IPS-15b (cell line): Measurements from ENCODE around the gene FAM204A.
A peak's percentile ranks its signal among the peaks of the same experiment; 100 is the strongest.

ENCODE experiments used
- H3K27me3 ChIP-seq: one replicate; pipeline ENCODE4 v1.6.1; 2013; ENCODE audit warnings: low read length; ENCODE audit not compliant: control insufficient read depth, insufficient read depth
- H3K36me3 ChIP-seq: one replicate; pipeline ENCODE4 v1.6.1; 2013; ENCODE audit warnings: low read length; ENCODE audit not compliant: control insufficient read depth, insufficient read depth
- H3K4me1 ChIP-seq: one replicate; pipeline ENCODE4 v1.6.1; 2013; ENCODE audit warnings: mild to moderate bottlenecking, low read length; ENCODE audit not compliant: control insufficient read depth, insufficient read depth
- H3K4me3 ChIP-seq: one replicate; pipeline ENCODE4 v1.5.1; 2013; ENCODE audit warnings: low read depth, low read length
- H3K9ac ChIP-seq: one replicate; pipeline ENCODE4 v1.6.1; 2013; ENCODE audit warnings: low read depth, mild to moderate bottlenecking, low read length
- H3K9me3 ChIP-seq: one replicate; pipeline ENCODE4 v1.6.1; 2013; ENCODE audit warnings: mild to moderate bottlenecking, low read length; ENCODE audit not compliant: control insufficient read depth, insufficient read depth

The FAM204A gene

DNA sequence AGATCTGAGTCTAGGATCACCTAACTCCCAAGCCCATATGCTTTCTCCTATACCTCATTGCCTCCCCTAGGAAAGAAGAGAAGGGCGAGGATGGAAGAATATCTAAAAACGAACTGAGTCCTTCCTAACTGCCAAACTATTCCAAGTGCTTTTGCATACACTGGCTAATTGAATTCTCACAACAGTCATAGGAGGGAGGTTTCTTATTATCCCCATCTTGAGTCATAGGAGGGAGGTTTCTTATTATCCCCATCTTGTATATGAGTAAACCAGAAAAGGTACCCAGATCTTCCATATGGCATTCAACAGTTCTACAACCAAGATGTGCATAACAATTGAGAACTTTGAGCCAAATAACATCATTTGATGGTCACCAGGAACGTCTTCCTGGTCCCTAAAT lies 13.1 kb upstream of the FAM204A start:
- Histone ChIP-seq H3K4me1 (no peaks in the 10 kb centered on the region), H3K36me3 (no peaks in the 10 kb centered on the region), H3K4me3 (no peak overlapping the region)

GRCh38 chr10:118349235-118349634 lies 7.1 kb upstream of the FAM204A start:
- Histone ChIP-seq H3K36me3 (no peaks in the 10 kb centered on the region), H3K4me3 (no peak overlapping the region), H3K9ac (no peak overlapping the region), H3K4me1 (no peaks in the 10 kb centered on the region), H3K9me3 (no peaks in the 10 kb centered on the region), H3K27me3 (no peaks in the 10 kb centered on the region)

More for the DNA sequence above, 13.1 kb upstream of the FAM204A start:
- no peaks in the 10 kb centered on the region for H3K9me3 ChIP-seq
- H3K27me3 ChIP-seq = no peaks in the 10 kb centered on the region
- no peak overlapping the region for H3K9ac ChIP-seq

- Histone ChIP-seq H3K9ac (no peak overlapping the region), H3K9me3 (no peaks in the 10 kb centered on the region), H3K27me3 (no peaks in the 10 kb centered on the region), H3K4me1 (no peaks in the 10 kb centered on the region), H3K4me3 (no peak overlapping the region), H3K36me3 (no peaks in the 10 kb centered on the region)
These were observed 1.4 kb upstream of the FAM204A start for GRCh38 chr10:118343549-118343948.

DNA sequence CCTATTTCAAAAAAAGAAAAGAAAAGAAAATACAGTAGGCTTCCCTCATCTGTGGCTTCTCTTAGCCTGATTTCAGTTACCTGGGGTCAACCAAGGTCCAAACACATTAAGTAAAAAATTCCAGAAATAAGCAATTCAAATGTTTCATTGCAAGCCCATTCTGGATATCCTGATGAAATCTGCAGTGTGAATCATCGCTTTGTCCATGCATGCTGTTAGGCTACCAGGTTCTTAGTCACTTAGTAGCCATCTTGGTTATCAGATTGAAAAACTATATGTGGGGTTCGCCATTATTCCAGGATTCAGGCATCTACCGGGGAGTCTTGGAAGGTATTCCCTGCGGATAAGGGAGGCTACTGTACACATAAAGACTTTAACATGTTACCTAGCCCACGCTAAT lies 991 bp upstream of the FAM204A start:
- no peaks in the 10 kb centered on the region for H3K9me3 ChIP-seq
- H3K9ac ChIP-seq = no peak overlapping the region
- no peaks in the 10 kb centered on the region for H3K36me3 ChIP-seq
- H3K4me1 ChIP-seq = no peaks in the 10 kb centered on the region
- no peaks in the 10 kb centered on the region for H3K27me3 ChIP-seq
- no peak overlapping the region for H3K4me3 ChIP-seq

GRCh38 chr10:118342638-118343020 lies 505 bp upstream of the FAM204A start:
- Histone ChIP-seq H3K9ac (no peak overlapping the region), H3K4me3 (peak overlapping the region; percentile 90), H3K27me3 (no peaks in the 10 kb centered on the region), H3K36me3 (no peaks in the 10 kb centered on the region), H3K4me1 (no peaks in the 10 kb centered on the region), H3K9me3 (no peaks in the 10 kb centered on the region)

DNA sequence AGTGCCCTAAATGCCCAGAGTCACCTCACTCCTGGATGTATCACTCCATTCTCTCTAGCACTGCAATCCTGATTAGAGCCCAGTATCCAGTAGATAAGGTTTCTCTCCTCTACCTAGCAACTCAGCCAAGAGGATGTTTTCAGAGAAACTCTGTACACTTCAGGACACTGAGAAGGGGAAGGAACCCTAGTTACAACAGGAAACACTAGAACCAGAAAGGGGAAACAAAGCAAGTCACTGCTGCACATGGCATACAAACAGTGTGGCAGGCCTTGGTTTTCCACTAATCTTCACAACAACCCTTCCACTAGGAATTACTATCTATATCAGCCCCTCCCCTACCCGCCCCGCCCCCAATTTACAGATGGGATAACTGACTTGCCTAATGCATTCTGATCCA lies 1.6 kb downstream of the FAM204A start:
- H3K4me1 ChIP-seq = no peaks in the 10 kb centered on the region
- no peak overlapping the region for H3K9ac ChIP-seq
- H3K4me3 ChIP-seq = no peak overlapping the region
- H3K9me3 ChIP-seq = no peaks in the 10 kb centered on the region
- H3K36me3 ChIP-seq = no peaks in the 10 kb centered on the region
- no peaks in the 10 kb centered on the region for H3K27me3 ChIP-seq

DNA sequence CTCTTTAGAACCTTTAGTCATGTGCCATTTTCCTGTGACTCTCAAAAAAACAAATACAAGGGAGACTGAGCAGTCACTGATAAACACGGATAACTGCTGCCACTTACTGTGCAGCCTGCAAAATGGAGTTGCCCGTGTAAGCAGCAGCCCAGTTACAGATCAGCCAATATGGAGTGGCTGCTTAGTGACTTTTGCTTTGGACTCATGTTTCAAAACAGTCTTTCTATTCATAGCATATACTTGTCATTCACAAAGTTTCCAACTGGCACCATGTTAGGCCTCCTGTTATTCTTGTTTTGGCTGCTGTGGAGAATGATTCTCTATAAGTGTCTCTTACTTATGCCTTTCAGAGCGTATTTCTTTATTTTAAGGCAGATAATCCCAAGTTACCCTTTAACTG lies 3.0 kb downstream of the FAM204A start:
- Histone ChIP-seq H3K27me3 (no peaks in the 10 kb centered on the region), H3K4me1 (no peaks in the 10 kb centered on the region), H3K4me3 (no peak overlapping the region), H3K9me3 (no peaks in the 10 kb centered on the region), H3K9ac (no peak overlapping the region), H3K36me3 (no peaks in the 10 kb centered on the region)

GRCh38 chr10:118337356-118337755 lies 4.8 kb downstream of the FAM204A start:
- no peak overlapping the region for H3K4me3 ChIP-seq
- no peaks in the 10 kb centered on the region for H3K4me1 ChIP-seq
- H3K9me3 ChIP-seq = no peaks in the 10 kb centered on the region
- H3K36me3 ChIP-seq = no peaks in the 10 kb centered on the region
- H3K9ac ChIP-seq = no peak overlapping the region
- H3K27me3 ChIP-seq = no peaks in the 10 kb centered on the region

DNA sequence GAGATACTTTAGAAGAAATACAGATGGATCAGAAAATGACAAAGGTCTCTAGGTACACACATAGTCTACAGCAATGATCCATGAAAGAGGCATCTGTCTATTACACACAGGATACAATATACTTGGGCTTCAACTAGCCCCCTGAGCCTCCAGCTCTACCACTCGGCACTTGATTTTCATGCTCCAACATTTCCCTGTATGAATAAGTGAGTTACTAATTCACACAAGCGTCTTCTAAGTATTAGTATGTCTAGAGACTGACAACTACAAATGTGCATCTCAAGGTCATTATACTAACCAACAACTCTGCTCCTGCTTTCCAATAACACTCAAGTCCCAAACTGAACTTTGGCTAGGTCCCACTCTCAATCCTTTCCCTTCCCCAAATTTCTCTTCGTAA lies 8.3 kb downstream of the FAM204A start:
- H3K9ac ChIP-seq = no peak overlapping the region

GRCh38 chr10:118332948-118333710 lies 9.0 kb downstream of the FAM204A start:
- H3K27me3 ChIP-seq = no peaks in the 10 kb centered on the region
- no peaks in the 10 kb centered on the region for H3K4me1 ChIP-seq
- H3K4me3 ChIP-seq = no peak overlapping the region
- H3K9ac ChIP-seq = no peak overlapping the region
- H3K9me3 ChIP-seq = no peaks in the 10 kb centered on the region
- peaks cover under 1% of the 10 kb centered on the region for H3K36me3 ChIP-seq

More for the DNA sequence above, 8.3 kb downstream of the FAM204A start:
- Histone ChIP-seq H3K4me3 (no peak overlapping the region), H3K4me1 (no peaks in the 10 kb centered on the region), H3K27me3 (no peaks in the 10 kb centered on the region), H3K36me3 (no peaks in the 10 kb centered on the region), H3K9me3 (no peaks in the 10 kb centered on the region)

DNA sequence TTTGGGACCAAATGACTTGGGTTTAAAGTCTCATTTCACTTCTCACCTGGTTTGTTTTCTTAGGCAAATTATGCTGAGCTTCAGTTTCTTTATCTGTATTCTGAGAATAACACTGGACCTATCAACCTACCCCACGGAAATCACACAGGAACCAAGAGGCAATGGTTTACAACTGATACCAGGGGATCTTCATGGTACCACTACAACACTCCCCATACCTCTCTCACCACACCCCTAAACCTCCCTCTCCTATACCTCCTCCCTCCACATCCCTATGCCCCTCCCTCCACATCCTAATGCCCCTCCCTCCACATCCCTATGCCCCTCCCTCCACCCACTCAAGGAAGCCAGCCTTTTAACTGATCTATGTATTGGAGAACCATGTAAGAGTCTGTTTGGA lies 9.9 kb downstream of the FAM204A start:
- Histone ChIP-seq H3K9ac (no peak overlapping the region), H3K9me3 (no peaks in the 10 kb centered on the region), H3K36me3 (peaks cover 7% of the 10 kb centered on the region), H3K27me3 (no peaks in the 10 kb centered on the region), H3K4me1 (no peaks in the 10 kb centered on the region), H3K4me3 (no peak overlapping the region)

DNA sequence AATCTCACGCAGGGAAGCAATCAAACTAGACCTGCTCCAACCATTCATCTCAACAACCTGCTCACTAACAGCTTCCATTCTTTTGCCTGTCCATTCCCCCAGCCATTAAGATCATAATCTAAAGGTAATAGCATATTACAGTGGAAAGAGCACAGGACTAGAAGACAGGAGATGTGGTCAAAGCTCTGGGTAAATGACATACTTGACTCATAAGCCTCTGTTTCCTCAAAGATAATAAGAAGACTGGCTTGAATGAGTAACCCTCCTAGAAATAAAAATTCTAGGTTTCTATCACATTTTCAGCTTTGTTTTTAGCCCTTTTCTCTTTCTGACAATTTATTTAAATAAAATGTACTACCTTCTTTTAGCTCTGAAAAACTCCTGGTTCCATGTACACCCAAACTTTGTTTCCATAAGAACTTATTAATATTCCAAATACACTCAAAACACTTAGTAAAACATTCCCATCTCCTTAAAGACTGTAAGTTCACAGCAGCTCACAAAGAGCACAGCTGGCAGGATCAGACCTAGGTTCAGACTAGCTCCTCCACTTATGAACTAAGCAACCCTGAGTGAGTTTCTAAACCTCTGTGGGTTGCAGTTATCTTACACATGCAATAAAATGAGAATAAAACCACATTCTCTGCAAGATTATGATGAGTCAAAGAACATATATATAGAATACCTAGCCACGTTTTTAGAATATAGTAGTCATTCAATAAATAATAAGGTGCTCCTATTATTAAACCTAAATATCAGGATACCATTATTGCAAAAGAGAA lies 11.6 kb downstream of the FAM204A start:
- no peak overlapping the region for H3K9ac ChIP-seq
- no peaks in the 10 kb centered on the region for H3K27me3 ChIP-seq
- H3K4me1 ChIP-seq = no peaks in the 10 kb centered on the region
- H3K36me3 ChIP-seq = peaks cover 11% of the 10 kb centered on the region
- no peak overlapping the region for H3K4me3 ChIP-seq
- H3K9me3 ChIP-seq = no peaks in the 10 kb centered on the region
